Kidney (tissue), 14 donors: ENCODE measurements around the gene U2AF1L4. TPM values are rescaled to one million over a fixed set of nuclear protein-coding genes. Genes with fewer than 3 reads are reported as not detected.

ENCODE experiments used
- DNase-seq, 5 donors: peaks; one replicate each; pipeline ENCODE4 v3.0.0-alpha.2; 2013 to 2020
- FAIRE-seq: peaks from 2 replicates; lab custom pipeline; 2012; peaks lifted over from hg19 to GRCh38; lab: Jason Lieb, UNC
- H3K27ac ChIP-seq, 2 donors: one replicate each; pipeline ENCODE4 v1.7.0; 2013; ENCODE audit warnings: low read depth in 2 of 2, low read length in 2 of 2, inconsistent platforms in 1 of 2
- H3K27me3 ChIP-seq: one replicate; pipeline ENCODE4 v1.7.1; 2013; ENCODE audit warnings: low read length, inconsistent platforms; ENCODE audit not compliant: control insufficient read depth, insufficient read depth
- H3K36me3 ChIP-seq, 3 donors: one replicate each; pipeline versions ENCODE4 v1.7.0 to v1.7.1; 2013; ENCODE audit warnings: low read length in 3 of 3, control low read depth in 1 of 3, inconsistent platforms in 1 of 3; ENCODE audit not compliant: insufficient read depth in 3 of 3, control insufficient read depth in 2 of 3
- H3K4me1 ChIP-seq, 3 donors: one replicate each; pipeline versions ENCODE4 v1.7.0 to v1.7.1; 2013; ENCODE audit warnings: low read length in 3 of 3, inconsistent platforms in 1 of 3, low read depth in 1 of 3; ENCODE audit not compliant: control insufficient read depth in 2 of 3, insufficient read depth in 2 of 3
- H3K4me3 ChIP-seq, 3 donors: one replicate each; pipeline versions ENCODE4 v1.7.0 to v1.8.1; 2013; ENCODE audit warnings: low read length in 3 of 3, control low read depth in 1 of 3, inconsistent platforms in 1 of 3
- H3K9ac ChIP-seq, 3 donors: one replicate each; pipeline versions ENCODE4 v1.7.0 to v1.7.1; 2013; ENCODE audit warnings: low read length in 3 of 3, control low read depth in 1 of 3, inconsistent platforms in 1 of 3
- H3K9me3 ChIP-seq, 3 donors: one replicate each; pipeline versions ENCODE4 v1.7.0 to v1.7.1; 2013; ENCODE audit warnings: low read length in 3 of 3, control low read depth in 1 of 3, inconsistent platforms in 1 of 3; ENCODE audit not compliant: control insufficient read depth in 2 of 3, insufficient read depth in 1 of 3
- CTCF ChIP-seq: IDR thresholded peaks from 3 replicates; pipeline ENCODE4 v1.5.1; 2012; ENCODE audit warnings: mild to moderate bottlenecking, moderate library complexity, borderline replicate concordance; ENCODE audit not compliant: insufficient read depth; ENCODE audit errors: extremely low read depth
- intact Hi-C: fragments of 100-400 bp; cut with DNase I; formaldehyde crosslinking; loops from one replicate; pipeline ENCODE4 v1.11.1; 2022
- polyA plus RNA-seq: library from polyadenylated mRNA; stranded (reverse); fragments of 350-450 nt; fragmentation: Illumina TruSeq; extraction: RNeasy Lipid Tissue Mini Kit (QIAGEN cat#74804); gene quantifications from one replicate; pipeline ENCODE4 v1.2.3, GENCODE V29; 2014; ENCODE audit warnings: low read depth, low replicate concordance; ENCODE audit not compliant: insufficient read depth
- total RNA-seq: library from RNA; stranded (reverse); fragmentation: NEBNext Ultra II Directional; extraction: Animal tissue kit (Norgen Biotek cat#: 25700); gene quantifications from one replicate; pipeline ENCODE4 v1.2.1, GENCODE V29; 2021
- donor health status: control.
- donor health status: control.
- donor health status: control.
- donor health status: control.
- donor health status: control.
- donor health status: DM: yes; HTN: yes; CAD: no.
- donor health status: Normal renal cell carcinoma (clear cell type).

Gene U2AF1L4
- total and polyA plus RNA-seq, 2 donors from 2014 or later = 27.4 to 47.7 TPM

- Histone ChIP-seq H3K36me3 (peaks cover 5 to 75% (median 41%) of the 10 kb centered on the region in 3 donors), H3K4me3 (no peak overlapping the region), H3K9me3 (no peaks in the 10 kb centered on the region), H3K27ac (no peak overlapping the region), H3K9ac (no peak overlapping the region), H3K27me3 (no peaks in the 10 kb centered on the region), H3K4me1 (no peaks in the 10 kb centered on the region)
- FAIRE-seq (no peak), DNase-seq (no peak)
- intact Hi-C loops = no loop called here
- no peak for TF ChIP-seq CTCF
These were observed 14.9 kb downstream of the U2AF1L4 start for GRCh38 chr19:35730326-35730725.

- peaks cover 5 to 80% (median 46%) of the 10 kb centered on the region in 3 donors for H3K36me3 ChIP-seq
- FAIRE-seq = no peak
These were observed 15.5 kb downstream of the U2AF1L4 start for GRCh38 chr19:35729763-35730162.

GRCh38 chr19:35729021-35729420 is 16.2 kb downstream of the U2AF1L4 start:
- no peaks in the 10 kb centered on the region for H3K9me3 ChIP-seq
- peaks cover 5 to 85% (median 50%) of the 10 kb centered on the region in 3 donors for H3K36me3 ChIP-seq
- H3K4me1 ChIP-seq = no peaks in the 10 kb centered on the region
- H3K27ac ChIP-seq = no peak overlapping the region
- intact Hi-C loops = no loop called here
- DNase-seq = no peak
- no peak overlapping the region for H3K9ac ChIP-seq
- no peak for TF ChIP-seq CTCF
- FAIRE-seq = no peak
- H3K4me3 ChIP-seq = no peak overlapping the region
- H3K27me3 ChIP-seq = no peaks in the 10 kb centered on the region

More at GRCh38 chr19:35729763-35730162, 15.5 kb downstream of the U2AF1L4 start:
- intact Hi-C loops = no loop called here
- no peaks in the 10 kb centered on the region for H3K27me3 ChIP-seq
- no peaks in the 10 kb centered on the region for H3K9me3 ChIP-seq
- H3K4me1 ChIP-seq = no peaks in the 10 kb centered on the region
- H3K4me3 ChIP-seq = no peak overlapping the region
- no peak overlapping the region for H3K27ac ChIP-seq
- no peak for DNase-seq
- no peak overlapping the region for H3K9ac ChIP-seq
- TF ChIP-seq CTCF = no peak
